HG03432 (cell line): ENCODE results near the gene RALGDS.
"Not testable (repeated sequence)": the region's sequence is repeated elsewhere in the genome, so short reads cannot be mapped to it uniquely, and the experiment has no call there.

Source experiments
- ATAC-seq: cut with Tn5 transposase; IDR thresholded peaks from one replicate; pipeline ENCODE4 v1.9.1; 2021; ENCODE audit warnings: mild to moderate bottlenecking, moderate library complexity; ENCODE audit not compliant: unreplicated experiment

Gene RALGDS

DNA sequence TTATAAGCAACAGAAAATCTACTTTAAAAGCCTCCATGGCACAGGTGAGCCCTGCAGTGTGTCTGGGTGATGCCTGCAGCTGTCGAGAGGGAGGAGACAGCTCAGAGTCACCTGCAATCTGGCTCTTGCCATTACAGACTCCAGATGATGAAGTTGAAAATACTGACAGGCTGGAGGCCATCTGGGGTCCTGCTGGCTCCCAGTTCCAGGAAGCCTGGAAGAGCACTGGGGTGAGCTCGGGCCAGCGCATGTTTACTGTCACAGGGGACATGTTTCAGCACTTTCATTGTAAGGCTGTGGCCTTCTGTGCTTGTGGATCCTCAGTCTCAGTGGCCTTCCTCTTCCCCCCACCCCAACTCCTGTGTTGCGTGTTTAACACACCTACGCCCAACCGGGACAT lies 30.9 kb downstream of the RALGDS start:
- ATAC-seq: no peak

DNA sequence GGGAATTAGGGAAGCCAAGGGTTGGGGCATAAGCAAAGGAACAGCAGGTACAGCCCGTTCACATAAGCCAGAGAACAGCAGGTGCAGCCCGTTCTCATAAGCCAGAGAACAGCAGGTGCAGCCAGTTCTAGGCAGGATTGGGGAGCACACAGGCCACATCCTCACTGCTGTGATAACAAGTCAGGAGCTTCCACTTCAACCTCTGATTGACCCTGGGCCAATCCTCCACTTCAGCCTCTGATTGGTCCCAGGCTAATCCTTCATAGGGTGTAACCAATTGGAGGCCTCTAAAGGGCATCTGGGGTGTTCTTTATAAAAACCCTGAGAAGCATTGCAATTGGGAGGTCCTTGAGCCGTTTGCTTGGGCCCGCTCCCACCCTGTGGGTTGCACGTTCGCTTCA lies 31.8 kb downstream of the RALGDS start:
- no peak for ATAC-seq

DNA sequence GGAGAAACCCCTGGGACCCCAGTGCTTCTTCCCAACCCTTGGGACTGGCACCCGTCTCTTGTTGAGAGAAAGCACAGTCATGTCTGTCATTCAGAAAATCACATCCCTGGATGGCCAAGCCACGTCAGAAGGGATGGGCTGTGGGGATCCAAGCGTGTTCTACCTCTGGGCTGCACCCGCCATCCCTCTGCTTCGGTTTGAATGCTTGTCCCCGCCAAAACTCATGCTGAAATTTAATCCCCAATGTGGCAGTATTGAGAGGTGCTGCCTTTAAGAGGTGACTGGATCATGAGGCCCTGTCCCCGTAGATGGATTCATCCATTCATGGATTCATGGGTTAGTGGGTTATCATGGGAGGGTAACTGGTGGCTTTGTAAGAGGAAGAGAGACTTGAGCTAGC lies 32.3 kb downstream of the RALGDS start:
- ATAC-seq: no peak

- ATAC-seq: no peak
Observed at GRCh38 chr9:133088146-133088750, 32.8 kb downstream of the RALGDS start.

DNA sequence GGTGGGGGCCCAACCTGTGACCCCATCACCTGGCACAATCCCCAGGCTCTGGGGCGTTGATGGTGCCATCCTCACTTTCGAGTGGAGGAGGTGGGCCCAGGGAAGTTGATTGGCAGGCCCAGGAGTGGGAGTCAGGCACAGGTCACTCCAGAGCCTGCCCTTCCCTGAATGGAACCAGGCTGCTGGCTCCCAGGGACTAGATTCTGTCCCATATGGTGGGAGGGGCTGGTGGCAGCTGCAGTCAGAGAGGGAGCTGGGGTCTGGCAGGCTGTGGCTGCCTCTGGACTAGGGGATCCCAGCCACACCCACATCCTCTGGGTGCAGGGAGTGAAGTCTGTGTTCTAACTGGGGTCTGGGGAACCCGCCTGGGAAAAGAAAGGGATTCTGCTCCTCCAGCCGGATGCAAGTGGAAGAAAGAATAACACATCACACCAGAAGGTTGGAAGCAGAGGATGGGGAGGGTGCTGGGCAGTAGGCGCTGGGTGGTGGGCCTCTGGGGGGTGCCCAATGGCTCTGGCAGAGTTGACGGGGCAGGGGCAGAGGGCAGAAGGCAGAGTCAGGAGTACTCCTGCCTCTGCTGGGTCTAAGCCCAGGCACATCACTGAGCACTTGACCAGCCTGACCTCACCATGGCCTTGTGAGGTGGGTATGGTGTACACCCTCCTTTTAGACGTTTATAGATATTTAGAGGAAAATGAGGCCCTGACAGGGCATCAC lies 33.5 kb downstream of the RALGDS start:
- no peak for ATAC-seq

DNA sequence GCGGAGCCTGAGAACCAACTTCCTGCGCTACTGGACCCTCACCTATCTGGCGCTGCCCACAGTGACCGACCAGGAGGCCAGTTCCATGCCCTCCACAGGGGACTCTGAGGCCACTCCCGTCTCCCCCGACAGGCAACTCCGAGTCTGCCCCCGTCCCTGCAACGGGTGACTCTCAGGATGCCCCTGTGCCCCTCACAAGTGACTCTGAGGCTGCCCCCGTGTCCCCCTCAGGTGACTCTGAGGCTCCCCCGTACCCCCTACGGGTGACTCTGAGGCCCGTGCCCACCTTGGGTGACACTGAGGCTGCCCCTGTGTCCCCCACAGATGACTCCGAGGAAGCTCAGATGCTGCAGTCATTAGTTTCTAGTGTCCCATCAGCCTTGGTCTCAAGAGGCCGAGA lies 34.1 kb downstream of the RALGDS start:
- ATAC-seq: no peak

GRCh38 chr9:133086212-133086860 lies 34.7 kb downstream of the RALGDS start:
- ATAC-seq: not testable (repeated sequence)

DNA sequence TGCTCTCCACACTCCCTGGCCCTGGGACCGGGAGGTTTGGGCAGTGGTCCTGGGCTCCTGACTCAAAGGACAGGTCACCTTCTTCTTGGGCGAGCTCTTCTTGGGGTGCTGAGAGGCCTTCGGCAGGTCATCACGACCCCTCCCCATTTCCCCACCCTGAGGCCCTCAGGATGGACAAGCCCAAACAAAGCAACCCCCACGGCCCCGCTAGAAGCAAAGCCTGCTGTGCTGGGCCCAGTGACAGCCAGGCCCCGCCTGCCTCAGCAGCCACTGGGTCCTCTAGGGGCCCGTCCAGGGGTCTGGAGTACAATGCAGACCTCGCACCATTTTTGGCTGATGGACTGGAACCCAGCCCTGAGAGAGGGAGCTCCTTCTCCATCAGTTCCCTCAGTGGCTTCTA lies 37.4 kb downstream of the RALGDS start:
- not testable (repeated sequence) for ATAC-seq

DNA sequence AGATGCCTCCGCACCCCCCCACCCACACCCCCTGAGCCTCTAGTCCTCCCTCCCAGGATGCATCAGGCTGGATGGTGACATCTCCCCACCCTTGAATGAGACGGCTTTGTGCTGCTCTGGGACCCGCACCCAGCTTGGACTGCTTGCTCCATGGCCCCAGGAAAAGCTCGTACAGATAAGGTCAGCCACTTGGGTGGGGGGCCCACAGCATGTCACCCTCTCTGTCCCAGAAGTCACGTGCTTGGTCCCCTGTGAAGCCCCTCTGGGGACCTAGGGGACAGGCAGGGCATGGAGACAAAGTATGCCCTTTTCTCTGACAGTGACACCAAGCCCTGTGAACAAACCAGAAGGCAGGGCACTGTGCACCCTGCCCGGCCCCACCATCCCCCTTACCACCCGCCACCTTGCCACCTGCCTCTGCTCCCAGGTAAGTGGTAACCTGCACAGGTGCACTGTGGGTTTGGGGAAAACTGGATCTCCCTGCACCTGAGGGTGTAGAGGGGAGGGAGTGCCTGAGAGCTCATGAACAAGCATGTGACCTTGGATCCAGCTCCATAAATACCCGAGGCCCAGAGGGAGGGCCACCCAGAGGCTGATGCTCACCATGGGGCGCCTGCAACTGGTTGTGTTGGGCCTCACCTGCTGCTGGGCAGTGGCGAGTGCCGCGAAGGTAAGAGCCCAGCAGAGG lies 38.9 kb downstream of the RALGDS start:
- ATAC-seq: not testable (repeated sequence)

- not testable (repeated sequence) for ATAC-seq
Observed at GRCh38 chr9:133080786-133081779, 40.0 kb downstream of the RALGDS start.

- ATAC-seq: no peak
Observed at GRCh38 chr9:133080161-133080560, 40.9 kb downstream of the RALGDS start.

- ATAC-seq: no peak
Observed at GRCh38 chr9:133078486-133078885, 42.6 kb downstream of the RALGDS start.

GRCh38 chr9:133076691-133077090 lies 44.3 kb downstream of the RALGDS start:
- no peak for ATAC-seq

DNA sequence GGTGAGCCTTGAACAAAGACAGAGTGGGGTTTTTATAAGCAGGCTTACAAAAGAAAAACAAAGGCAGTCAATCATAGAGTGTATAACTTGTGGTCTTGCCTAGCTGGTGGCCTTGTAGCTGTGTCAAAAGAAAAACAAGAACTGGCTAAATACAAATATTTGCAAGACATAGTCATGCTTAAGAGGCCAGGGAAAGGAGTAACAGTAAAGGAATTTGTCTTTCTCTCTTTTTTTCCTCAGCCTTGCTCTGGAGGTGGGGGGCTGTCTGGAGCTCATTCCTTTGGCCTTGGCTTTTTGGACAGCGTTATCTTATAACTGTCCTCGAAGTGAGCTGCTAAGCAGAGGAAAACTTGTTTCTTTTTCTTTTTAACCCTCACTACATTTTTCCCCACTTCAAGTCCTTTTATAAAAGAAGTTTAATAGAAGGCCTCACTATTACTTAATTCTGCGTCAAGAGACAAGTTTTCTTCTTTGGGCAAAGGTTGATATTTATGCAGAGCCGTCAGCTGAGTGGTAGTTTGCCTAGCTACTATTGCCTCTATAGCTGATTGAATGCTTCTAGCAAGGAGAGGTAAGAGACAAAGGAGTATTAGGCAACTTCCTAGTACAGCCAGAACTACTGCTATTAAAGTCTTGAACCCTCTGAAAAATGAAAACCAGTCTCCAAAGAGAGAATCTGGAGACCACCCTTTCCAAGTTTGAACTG lies 45.0 kb downstream of the RALGDS start:
- ATAC-seq: no peak

GRCh38 chr9:133074111-133074651 lies 46.9 kb downstream of the RALGDS start:
- no peak for ATAC-seq

DNA sequence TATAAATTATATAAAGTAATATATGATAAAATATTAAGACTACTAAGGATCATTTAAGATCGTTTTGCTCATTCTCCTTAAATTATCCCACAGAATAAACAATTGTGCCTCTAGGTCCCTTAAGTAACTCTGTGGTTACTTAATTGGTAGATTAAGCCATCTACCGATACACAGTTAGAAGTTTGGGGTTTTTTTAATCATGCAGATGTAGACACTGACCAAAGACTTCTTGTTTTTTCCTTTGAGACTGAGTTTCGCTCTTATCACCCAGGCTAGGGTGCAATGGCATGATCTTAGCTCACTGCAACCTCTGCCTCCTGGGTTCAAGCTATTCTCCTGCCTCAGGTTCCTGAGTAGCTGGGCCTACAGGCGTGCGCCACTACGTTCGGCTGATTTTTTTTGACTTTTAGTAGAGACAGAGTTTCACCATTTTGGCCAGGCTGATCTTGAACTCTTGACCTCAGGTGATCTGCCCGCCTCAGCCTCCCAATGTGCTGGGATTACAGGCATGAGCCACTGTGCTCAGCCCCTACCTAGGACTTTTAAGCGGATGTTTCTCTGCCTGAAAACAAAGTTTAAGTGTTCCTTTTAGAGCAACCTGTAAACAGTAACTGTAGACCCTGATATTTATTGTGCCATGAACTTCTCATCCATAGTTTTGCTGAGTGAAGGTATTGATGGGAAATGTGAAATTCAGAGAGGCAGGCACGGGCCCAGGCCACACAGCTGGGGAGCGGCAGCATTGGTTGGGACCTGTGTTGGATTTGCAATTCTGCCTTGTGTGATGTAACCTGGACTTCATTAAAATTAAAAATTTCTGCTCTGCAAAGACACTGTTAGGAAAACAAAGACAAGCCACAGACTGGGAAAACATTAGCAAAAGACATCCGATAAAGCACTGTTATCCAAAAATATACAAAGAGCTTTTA lies 47.7 kb downstream of the RALGDS start:
- no peak for ATAC-seq

DNA sequence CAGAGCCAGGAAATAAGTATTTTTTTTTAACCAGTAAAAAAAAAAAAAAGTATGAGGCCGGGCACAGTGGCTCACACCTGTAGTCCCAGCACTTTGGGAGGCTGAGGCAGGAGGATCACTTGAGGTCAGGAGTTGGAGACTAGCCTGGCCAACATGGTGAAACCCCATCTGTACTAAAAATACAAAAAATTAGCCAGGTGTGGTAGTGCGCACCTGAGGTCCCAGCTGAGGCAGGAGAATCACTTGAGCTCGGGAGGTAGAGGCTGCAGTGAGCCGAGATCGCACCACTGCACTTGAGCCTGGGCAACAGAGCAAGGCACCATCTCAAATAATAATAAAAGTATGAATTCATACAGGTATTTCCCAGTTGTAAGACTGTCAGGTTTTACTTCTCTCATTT lies 48.8 kb downstream of the RALGDS start:
- not testable (repeated sequence) for ATAC-seq

- no peak for ATAC-seq
Observed at GRCh38 chr9:133071484-133072150, 49.4 kb downstream of the RALGDS start.
